ENCODE data around the gene CIBAR2.

The CIBAR2 gene

DNA sequence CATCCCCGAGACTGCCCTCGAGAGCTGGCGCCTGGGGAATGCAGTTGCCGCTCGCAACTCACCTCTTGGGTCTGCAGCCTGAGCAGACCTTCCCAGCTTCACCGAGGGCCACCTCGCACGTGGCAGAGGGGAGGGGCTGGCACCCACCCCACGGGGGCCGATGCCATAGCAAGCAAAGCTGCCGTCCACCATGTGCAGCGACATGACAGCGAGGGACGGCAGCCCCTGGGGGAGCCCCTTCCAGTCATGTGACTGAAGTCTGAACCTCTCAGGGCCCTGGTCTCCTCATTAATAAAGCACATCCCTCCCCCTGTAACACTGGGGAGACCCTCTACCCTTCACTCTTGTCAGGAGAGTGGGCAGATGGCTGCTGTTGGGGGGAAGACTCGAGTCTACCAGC is 30.5 kb downstream of the CIBAR2 start:
- DNase-seq: no peak

DNA sequence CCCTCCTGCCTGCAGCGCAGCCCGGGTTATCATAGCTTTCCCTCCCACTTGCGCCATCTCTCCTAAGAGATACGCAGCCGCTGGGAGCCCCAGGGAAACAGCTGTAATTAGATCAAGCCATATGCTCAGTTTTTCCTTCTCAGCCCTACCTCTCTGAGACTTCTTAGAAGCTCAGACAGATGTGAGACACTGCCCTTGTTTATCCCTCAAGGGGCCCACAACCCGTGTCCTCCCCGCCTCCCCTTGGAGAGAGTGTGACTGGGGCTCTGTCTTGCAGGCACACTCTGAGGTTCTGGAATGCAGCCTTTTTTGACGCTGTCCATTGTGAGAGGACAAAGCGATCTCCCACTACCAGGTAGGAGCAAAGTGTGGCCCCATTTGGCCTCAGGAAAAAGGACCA is 31.2 kb downstream of the CIBAR2 start:
- DNase-seq: no peak

DNA sequence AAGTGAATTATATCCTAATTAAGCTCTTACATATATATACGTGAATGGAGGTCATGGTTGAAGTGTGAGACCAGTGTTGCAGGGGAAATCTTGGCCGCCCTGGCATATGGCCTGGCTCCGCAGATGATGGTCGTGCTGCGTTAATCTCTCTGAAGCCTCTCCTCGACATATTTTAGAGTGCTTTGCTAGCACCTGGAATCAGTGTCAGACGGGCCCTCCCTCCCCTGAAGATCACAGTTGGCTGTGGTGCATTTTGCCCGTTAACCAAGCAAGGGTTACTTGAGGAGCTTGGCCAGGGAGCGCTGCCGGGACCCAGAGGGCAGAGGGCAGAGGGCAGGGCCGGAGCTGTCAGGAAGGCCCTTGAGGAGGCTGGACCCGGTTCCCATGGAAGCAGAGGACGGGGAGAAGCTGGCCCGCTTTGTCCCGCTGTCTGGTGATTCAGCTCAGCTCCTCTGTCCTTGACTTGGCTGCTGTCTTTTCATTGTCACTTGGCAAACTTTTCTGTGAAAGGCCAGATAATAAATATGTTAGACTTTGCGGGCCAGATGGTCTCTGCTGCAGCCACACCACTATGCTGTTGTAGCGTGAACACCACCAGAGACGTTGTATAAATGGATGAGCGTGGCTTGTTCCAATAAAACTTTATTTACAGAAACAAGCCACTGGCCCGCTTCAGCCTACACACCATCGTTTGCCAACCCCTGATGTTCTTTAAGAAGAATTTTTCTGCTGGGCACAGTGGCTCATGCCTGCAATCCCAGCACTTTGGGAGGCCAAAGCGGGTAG is 32.3 kb downstream of the CIBAR2 start:
- DNase-seq: no peak

DNA sequence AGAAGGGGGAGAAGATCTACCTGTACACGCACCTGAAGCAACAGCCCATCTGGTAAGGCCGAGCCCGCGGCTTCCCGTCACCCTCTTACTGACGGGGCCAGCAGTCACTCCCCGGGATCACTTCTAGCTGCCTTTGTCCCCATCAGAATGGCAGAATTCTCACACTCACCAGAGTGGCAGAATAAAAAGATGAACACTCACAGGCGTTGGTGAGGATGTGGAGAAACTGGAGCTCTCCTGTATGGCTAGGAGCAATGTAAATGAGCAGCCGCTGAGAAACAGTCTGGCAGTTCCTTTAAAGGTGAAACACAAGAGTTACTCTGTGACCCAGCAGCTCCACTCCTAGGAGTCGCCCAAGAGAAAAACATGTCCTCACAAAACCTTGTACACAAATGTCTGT is 33.3 kb downstream of the CIBAR2 start:
- DNase-seq: no peak

DNA sequence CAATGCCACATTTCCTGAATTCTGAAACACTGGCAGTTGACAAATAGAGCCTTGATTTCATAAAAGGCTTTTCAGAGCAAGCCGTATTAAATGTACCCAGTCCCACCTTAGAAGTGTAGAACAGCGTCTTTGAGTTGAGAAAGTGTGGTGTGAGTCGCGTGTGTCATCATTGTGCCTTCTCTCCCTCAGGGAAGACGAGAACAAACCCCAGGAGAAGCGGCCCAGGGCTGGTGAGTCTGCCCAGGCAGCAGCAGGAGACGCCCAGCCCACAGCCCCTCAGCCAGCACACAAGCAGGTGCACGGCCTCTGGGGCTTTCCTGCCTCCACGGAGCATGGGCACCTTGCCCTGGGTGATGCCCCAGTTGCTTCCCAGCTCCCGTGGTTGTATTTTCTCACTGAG is 34.0 kb downstream of the CIBAR2 start:
- no peak for DNase-seq

DNA sequence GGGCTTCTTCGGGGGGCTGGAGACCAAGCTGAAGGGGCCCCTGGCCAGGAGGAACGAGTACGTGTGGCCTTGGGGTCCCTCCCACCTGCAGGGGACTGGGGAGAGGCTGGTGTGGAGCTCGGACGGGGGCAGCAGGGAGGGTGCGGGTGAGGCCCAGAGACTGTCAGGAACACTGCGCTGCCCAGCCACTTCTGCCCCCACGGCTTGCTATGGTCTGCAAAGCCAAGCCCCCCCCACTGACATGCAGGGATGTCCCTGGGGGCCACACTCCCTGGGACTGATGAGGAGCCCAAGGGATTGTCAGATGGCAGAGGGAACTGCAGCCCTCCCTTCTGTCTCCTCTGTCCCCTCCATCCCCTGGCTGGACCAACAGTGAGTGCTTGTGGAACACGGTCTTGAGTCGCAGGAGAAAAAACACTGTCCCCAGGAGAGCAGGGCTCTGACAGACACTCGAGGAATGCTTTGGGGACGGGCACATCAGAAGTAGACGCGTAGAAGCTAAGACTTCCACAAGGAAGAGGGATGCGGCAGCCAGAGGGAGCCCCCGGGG is 34.6 kb downstream of the CIBAR2 start:
- DNase-seq: no peak

DNA sequence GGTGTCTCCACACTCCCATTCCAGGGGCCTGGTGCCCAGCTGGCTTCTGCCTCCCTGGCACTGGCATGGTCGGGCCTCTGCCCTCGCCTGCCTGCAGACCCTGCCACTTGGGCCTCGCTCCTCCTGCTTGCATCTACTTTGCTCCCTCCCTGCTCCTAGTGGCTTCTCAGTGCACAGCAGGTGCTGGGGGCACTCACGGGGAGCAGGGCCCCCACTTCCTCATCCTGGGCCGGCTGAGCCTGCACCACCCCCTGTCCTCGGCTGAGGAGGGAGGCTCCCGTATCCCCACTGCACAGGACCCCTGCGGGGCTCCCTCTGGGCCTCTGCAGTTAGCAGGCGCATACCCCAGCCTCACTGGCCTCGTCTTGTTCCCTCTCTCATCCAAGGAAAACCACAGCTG is 35.2 kb downstream of the CIBAR2 start:
- no peak for DNase-seq

DNA sequence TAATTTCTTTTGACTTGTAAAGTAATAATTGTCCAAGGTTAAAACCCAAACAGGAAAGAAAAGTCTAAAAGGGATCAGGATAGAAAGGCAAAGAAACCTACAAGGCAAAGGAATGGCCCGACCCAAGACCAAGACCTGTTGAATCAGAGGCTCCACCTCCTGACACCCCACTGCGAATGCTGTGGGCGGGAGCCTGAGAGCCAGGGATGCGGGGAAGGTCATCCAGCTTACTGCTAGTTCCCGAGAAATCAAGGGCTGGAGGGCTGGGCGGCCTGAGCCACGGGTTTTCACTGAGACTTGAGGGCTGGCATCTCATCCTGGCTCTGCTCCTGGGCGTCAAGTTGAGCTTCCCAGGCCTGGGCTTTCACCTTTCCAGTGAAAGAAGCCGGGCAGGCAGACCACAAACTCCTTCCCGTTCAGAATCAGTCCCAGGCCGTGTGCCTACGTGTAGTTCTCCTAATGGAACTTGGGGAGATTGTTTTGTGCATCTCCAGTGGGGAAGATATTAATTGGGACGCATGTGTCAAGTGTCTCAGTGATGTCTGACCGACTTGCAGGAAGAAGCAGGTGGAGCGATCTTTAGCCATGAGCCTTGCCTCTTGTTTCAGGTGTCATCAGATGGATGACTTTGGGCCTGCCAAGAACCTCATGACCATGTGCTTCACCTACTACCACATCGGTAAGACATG is 36.9 kb downstream of the CIBAR2 start:
- DNase-seq: no peak

DNA sequence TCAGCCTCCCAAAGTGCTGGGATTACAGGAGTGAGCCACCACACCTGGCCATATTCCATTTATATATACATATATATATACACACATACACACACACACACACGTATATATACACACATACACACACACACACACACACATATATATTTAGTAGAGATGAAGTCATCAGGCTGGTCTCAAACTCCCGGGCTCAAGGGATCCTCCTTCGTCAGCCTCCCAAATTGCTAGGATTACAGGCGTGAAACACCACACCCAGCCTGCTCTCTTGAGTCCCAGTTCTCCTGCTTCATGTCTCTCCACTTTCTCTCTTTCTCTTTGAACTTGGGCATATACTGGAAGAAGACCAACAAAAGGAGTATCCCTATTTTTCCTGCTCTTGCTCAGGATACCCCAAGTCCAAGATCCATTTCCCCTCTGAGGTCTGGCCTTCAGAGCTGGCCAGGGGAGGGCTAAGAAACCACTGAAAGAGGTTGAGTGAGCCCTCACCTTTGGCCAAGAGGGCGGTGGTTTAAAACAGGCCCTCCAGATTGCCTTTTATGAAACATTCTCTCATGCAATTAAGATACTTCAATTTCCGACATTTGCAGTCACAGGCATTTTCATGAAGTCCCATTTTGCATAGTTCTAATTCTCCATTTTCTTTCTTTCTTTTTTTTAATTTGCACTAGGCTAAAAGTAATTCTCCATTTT is 37.9 kb downstream of the CIBAR2 start:
- no peak for DNase-seq

DNA sequence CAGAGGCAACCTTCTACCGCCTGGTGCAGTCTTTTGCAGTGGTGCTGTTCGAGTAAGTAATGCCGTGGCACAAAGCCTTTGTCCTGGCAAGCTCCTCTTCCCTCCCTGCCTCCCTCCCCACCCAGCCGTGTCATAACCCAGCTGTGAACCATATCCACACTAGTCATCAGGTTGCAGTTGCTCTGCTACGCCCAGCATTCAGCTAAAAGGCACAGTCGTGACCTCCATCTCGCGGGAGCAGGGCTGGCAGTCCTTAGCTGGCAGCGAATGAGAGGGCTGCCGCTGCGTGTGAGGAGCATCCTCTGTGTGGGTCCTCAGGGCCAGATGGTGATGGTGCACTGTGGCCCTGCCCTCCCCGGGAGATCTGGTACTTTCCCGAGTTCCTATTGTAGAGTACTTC is 39.3 kb downstream of the CIBAR2 start:
- no peak for DNase-seq

DNA sequence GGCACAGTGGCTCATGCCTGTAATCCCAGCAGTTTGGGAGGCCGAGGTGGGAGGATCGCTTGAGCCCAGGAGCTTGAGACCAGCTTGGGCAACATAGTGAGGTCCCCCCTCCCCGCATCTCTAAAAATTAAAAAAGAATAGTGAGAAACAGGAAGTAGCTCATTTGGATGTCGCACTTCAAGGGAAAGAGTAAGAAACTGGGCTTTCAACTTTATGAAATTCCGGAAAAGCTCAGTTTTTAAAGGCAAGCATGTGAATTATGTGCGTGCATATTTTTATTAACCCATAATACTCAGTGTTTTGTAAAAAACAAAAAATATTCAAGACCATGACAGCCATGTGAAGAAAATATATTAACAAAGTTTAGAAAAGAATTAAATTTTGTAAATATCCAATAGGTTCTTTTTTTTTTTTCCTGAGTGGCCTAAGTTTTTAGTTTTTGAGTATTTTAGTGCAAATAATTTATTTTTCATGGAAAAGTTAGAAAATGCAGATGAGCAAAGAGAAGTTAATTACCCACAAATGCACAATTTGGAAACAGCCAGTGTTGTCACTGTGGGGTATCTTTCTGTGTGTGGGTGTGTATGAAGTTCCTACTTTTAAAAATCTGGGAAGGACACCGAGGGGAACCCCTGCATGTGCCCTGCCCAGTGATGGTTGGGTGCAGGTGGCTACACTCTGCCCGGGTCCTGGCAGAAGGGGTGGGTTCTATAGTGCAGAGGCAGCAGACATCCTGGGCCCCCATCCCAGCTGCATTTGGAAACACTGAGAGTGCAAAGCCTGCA is 40.0 kb downstream of the CIBAR2 start:
- DNase-seq: no peak

DNA sequence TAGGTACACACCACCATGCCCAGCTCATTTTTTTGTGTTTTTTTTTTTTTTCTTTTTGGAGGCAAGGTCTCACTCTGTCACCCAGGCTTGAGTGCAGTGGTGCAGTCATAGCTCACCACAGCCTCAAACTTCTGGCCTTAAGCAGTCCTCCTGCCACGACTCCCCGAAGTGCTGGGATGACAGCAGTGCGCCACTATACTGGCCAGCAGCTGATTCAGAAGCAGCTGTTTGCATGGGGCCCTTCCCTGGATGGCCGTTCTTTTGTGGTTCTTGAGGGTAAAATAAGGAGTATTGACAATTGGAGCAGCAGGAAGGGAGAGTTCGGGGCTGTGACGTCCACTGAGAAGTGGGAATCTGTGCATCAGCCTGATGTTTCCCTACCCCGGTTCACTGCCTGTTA is 43.1 kb downstream of the CIBAR2 start:
- no peak for DNase-seq

DNA sequence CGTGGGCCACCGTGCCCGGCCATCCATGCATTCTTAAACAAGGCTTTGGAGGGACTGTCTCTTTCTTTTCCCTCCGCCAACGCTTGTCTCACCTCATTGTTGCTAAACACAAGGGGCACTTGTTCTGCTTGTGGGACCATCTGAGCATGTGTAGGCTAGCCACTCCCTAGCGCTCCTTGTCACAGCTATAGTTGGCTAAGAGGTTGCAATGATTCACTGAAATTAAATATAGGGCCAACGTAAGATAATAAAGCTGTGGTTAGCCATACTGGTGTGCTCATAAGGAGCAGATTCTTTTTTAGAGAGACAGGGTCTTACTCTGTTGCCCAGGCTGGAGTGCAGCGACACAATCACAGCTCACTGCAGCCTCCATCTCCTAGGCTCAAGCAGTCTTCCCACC is 43.5 kb downstream of the CIBAR2 start:
- DNase-seq: no peak

DNA sequence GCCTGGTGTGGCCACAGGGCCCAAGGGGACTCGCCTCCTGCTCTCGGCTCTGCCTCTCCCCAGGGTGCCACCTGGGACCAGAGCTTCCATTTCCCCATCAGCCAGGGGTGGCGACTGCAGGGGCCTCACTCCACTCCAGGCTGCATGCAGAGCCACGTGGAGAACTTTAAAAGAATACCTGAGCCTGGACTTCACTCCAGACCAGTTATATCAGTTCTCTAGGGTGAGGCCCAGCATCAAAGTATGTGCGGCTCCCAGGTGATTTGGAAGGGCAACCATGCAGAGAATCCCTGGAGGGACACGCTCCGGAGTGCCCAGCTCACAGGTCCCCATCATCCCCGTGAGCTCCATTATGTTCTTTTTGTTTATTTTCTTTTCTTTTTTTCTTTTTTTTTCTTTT is 44.8 kb downstream of the CIBAR2 start:
- DNase-seq: no peak

DNA sequence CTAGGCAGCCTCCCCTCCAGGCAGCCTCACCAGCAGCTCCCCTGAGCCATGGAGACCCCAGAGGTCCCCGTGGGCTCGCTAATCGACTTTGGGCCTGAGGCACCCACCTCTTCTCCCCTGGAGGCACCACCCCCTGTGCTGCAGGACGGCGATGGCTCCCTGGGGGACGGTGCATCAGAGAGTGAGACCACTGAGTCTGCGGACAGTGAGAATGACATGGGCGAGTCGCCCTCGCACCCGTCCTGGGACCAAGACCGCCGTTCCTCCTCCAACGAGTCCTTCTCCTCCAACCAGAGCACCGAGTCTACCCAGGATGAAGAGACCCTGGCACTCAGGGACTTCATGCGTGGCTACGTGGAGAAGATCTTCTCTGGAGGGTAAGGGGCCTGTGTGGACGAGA is 45.2 kb downstream of the CIBAR2 start:
- no peak for DNase-seq

DNA sequence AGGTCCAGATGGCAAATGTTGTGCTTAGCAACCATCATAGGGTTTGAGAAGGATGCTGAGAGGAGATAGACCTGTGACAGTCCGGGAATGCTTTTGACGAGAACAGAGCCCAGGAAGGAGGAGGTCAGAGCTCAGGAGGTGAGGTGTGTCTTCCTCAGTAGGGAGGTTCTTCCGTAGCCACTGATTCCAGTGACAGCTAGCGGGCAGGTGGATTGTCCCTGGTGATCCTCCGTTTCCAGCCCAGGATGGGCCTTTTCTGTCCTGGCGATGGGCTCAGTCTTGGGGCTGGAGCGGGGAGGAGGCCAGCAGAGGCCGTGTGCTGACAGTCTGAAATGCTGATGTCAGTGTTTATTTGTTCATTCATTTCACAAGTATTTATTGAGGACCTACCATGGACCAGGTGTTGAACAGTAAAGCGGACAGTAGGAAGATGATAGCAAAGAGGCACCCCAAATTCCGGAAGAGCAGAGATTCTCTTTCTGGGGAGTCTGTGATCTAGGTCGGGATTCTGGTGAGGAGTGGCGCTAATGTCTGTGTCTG is 45.9 kb downstream of the CIBAR2 start:
- DNase-seq: no peak

DNA sequence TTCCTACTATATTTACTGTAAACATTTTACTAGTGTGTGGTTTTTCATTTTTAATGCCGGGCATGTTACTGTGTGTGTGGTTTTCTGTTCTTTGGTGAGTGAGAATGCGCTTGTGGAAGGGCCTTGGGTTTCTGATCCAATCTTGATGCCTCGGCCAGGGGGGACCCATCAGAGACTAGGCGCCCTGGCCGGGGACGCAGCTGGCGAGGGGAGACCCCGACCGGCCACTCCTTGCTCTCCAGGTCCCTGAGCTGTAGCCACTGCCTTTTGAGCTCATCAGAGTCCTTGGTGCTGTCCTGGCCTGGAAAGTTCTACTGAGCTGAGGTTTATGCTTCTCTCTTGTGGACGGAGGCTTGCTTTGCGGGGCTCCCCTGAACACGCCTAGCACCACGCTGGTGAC is 47.2 kb downstream of the CIBAR2 start:
- DNase-seq: no peak

DNA sequence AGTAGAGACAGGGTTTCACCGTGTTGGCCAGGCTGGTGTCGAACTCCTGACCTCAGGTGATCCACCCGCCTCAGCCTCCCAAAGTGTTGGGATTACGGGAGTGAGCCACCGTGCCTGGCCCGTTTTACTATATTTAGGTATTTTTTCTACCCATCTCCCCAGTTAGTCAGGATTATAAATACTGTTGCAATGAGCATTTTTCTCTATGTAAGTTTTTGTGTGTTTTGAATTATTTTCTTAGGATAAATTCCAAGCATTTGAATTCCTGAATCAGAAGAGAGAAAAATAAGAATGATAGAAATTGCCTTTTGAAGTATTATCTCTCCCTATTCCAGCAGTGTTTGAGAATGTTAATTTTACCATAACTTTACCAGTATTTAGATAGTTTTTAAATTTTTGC is 48.1 kb downstream of the CIBAR2 start:
- no peak for DNase-seq

DNA sequence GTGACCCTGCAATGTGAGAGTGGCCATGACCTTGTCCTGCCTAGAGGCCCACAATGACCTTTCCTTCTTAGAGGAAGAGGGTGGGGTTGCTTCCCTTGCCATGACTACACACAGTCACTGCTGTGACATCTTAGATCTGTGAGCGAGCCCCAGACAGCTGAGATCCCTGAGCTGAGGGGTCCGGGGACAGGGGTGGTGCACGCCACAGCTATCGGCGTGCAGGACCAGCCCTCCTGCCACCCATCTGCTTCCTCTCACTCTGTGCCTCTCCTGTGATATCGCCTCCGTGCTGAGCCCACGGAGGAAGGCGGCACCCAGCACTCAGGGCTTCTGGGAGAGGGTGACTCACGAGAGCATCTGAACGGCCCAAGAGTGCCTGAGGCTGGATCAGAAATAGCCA is 49.4 kb downstream of the CIBAR2 start:
- DNase-seq: no peak

DNA sequence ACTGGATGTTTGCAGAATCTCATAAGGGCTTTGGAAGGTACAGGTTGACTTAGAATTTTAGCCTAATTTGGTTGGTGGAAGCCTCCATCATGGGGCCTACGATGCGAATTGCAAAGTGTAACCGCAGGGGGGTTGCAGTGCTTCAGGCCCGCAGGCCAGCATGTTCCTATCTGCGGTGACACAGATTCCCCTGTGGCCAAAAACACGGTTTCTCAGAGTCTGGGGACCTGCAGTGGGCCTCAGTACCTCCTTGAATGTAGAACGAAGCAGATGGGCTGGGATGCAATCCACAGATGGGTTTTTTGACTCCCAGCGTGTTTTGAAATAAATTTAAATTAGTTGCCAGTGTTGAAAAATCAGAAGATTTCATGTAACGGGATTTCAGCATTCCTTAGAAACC is 49.9 kb downstream of the CIBAR2 start:
- no peak for DNase-seq

DNA sequence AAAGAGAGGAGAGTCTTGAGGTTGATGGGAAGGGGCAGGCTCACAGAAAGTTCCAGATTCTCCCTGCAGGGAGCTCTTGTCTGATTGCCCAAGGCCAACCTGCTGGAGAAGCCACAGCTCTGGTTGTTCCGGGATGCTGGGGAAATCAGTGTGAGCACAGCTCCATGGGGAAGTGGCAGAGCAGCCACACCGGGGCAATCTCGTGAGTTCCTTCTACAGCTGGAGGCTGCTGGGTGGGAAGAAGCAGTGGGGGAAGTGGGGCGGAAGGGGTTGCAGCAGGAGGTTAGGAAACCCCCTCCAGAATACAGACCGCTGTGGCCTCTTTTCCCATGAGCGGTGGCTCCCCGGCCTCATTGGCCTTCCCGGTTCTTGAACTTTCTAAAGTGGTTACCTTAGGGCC is 50.7 kb downstream of the CIBAR2 start:
- no peak for DNase-seq

DNA sequence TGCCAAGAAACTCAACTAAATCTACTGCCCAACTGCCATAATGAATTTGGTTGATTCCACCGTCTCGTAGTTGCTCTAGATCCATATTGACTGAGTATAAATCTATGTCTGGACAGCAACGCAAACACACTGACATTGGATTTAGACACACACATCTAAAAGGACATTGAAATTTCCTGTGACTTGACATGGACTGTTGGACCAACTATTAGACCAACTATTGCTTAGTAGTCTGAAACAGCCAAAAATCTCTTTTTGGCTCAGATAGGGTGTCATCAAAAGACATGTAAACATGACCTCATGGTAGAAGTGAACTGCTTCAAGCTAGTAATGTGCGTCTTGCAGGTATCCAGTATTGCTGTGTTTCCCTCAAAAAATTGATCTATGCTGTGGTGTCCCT is 53.4 kb downstream of the CIBAR2 start:
- no peak for DNase-seq

DNA sequence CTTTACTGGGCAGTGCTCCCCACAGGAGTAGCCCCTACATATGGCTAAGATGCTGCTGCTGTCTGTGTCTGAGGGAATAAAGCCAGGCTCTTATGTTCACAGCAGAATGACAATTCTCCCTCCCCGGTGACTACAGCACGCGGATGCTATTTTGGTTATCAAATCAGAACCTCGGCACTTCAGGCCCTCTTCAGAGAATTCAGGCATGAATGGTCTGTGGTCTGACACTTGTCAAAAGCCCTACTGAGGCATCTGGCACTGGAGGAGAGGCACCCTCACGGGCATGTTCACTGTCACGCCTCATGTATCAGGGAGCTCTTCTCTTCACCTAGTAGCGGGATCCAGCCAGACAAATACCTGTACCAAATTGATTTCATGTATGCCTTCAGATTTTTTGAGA is 54.3 kb downstream of the CIBAR2 start:
- DNase-seq: no peak
